AG09319 (cell line): ENCODE data around the gene PGM2L1.
"Not testable (repeated sequence)": the region's sequence is repeated elsewhere in the genome, so short reads cannot be mapped to it uniquely, and the experiment has no call there.

ENCODE experiments used
- DNase-seq: peaks from one replicate; pipeline ENCODE4 v3.0.0-alpha.2; 2010; ENCODE audit warnings: low read depth; ENCODE audit errors: extremely low read depth
- TF ChIP-seq, protein P1 (sequence below): IDR thresholded peaks from 2 replicates; pipeline ENCODE4 v1.5.1; 2011; ENCODE audit warnings: low read depth, mild to moderate bottlenecking, inconsistent platforms, low read length, moderate library complexity

PGM2L1 gene

DNA sequence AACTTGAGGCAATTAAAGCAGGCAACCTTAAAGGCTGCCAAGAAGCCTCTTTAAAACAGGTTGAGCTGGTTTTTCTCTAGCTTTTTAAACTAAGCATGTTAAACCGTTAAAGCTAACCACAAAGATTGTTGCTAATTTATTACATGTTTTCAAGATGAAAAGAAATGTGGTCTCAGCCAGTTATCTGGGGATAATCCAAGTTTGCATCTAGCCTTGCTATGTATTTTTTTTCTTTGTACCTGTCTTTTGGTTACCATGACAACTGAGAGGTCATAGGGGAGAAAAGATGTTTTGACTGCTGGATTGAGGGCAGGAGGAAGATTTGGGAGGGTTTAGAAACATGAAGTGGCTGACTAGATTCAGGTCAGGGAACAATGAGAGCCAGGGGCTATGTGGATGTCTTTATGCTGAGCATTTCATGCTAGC lies 19.2 kb upstream of the PGM2L1 start:
- TF ChIP-seq, protein P1, sequence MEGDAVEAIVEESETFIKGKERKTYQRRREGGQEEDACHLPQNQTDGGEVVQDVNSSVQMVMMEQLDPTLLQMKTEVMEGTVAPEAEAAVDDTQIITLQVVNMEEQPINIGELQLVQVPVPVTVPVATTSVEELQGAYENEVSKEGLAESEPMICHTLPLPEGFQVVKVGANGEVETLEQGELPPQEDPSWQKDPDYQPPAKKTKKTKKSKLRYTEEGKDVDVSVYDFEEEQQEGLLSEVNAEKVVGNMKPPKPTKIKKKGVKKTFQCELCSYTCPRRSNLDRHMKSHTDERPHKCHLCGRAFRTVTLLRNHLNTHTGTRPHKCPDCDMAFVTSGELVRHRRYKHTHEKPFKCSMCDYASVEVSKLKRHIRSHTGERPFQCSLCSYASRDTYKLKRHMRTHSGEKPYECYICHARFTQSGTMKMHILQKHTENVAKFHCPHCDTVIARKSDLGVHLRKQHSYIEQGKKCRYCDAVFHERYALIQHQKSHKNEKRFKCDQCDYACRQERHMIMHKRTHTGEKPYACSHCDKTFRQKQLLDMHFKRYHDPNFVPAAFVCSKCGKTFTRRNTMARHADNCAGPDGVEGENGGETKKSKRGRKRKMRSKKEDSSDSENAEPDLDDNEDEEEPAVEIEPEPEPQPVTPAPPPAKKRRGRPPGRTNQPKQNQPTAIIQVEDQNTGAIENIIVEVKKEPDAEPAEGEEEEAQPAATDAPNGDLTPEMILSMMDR = no peak

DNA sequence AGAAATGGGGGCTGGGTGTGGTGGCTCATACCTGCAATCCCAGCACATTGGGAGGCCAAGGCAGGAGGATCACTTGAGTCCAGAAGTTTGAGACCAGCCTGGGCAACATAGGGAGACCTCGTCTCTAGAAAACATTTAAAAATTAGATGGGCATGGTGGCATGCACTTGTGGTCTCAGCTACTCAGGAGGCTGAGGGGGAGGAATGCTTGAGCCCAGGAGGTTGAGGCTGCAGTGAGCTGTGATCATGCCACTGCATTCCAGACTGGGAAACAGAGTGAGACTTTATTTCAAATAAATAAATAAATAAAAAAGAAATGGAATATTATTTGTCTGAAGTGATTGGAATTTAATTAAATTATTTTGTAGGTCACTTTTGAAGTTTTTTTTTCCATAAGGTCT lies 18.7 kb upstream of the PGM2L1 start:
- not testable (repeated sequence) for DNase-seq

More for the DNA sequence above, 19.2 kb upstream of the PGM2L1 start:
- no peak for DNase-seq

DNA sequence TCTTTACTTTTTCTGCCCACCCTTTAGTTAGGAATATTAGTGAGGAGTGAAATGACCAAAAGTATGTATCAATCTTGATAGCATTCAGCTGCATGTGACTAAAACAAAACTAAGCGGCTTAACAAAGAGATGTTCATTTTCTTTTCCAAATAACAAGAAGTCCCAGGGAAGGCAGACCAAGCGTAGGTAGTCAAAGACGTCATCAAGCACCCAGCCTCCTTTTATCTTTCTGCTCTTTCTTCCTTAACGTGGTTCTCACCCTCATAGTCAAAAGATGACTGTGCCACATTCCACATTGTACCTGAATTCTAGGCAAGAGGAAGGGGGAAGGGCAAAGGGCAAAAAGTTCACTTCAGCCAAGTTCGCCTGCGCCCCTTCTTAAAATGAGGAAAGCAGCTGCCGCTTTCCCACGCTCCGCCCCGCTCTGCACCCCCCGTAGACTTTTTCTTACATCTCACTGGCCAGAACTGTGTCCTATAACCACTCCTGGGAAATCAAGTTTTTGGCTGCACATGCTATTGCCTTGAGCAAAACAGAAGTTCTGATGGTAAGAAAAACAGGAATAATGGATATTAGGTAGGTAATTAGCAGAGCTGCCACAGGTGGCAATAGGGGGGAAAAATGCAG lies 14.6 kb upstream of the PGM2L1 start:
- no peak for DNase-seq
- TF ChIP-seq, protein P1 = no peak

DNA sequence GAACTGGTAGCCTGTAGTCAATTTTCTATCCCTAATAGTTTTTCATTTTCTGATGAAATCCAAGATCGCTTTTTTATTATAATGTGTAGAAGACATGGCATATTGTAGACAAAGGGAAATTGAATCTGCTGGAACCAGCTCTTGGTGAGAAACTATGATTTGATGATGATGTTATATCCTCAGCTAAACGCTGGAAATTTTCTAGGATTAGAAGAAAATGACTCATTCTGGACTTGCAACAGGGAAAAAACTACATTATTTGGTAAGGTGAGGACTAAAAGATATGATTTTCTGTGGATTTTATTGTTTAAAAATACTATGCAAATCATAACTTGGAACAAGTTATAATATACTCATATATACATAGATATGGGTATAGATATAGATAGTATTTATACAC lies 14.1 kb upstream of the PGM2L1 start:
- DNase-seq = no peak
- TF ChIP-seq, protein P1 = no peak

DNA sequence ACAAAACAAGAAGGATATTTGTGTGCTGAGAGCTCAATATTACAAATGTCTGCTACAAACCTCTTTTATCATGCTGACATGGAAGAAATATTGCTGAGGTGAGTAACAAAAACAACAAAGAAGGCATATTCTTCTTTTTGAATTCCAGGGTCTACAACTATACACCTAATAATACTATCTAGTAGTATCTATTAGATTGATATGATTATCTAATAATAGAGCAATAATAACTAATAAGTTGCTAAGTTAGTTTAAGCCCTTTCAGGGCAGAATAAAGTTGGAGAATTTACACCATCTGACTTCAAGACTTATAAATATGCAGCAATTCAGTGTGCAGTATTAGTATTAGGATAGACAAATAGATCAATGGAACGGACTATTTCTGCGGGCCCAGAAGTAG lies 11.4 kb upstream of the PGM2L1 start:
- DNase-seq = no peak
- TF ChIP-seq, protein P1 = no peak

DNA sequence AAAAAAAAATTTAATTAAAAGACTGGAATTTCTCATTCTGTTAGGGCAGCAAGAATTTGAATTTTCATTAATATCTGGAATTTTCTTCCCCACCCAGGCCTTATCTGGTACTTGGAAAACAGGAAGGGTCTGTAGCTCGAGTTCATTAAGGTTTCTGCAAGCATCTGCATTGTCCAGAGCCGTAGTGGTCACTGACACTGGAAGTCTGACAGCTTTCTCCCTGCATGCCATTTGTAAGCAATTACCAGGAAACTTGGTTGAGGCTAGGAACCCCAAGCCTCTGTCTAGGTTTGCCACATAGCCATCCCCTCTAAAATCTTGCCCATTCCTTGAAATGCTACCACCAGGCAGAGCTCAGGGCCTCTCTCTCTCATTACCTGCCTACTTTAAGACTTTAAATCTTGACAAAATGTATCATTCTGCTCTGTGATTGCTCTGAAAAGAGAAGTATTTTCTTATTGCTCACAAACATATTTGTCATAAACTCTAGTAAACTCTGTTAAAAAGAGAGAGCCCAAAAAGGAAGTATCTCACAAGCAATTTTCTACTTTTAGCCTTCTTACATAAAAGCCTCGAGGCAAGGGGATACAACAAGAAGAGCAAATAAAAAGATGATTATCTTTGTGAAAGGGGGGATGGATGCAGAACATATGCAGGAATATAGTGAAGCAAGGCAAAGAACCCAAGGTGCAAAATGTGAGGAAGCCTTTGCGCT lies 5.5 kb upstream of the PGM2L1 start:
- DNase-seq = no peak
- TF ChIP-seq, protein P1 = no peak

DNA sequence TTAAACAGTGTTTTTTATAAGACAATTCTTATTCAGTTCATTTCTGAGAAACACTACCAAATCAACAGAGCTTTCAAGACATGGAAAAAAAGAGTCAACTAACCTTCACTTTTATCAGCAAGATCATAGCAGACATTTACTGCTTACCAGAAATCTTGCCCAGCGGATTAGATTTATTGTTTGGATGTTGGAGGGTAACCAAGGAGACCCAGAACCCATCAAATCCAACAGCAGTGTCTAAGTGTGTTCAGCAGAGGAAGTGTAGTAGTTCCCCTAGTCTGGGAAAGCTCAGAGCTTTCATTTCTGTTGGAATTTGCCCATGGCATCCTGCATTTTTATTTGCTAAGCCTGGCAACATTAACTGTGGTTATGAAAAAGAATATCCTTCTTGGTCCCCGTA lies 2.4 kb upstream of the PGM2L1 start:
- DNase-seq = no peak
- TF ChIP-seq, protein P1 = no peak
